ENCODE data around the gene RNU5B-1. TPM values are rescaled to one million over a fixed set of nuclear protein-coding genes. Genes with fewer than 3 reads are reported as not detected.
A peak's percentile ranks its signal among the peaks of the same experiment; 100 is the strongest.

Gene RNU5B-1
- polyA plus RNA-seq, 3 donors = not detected

DNA sequence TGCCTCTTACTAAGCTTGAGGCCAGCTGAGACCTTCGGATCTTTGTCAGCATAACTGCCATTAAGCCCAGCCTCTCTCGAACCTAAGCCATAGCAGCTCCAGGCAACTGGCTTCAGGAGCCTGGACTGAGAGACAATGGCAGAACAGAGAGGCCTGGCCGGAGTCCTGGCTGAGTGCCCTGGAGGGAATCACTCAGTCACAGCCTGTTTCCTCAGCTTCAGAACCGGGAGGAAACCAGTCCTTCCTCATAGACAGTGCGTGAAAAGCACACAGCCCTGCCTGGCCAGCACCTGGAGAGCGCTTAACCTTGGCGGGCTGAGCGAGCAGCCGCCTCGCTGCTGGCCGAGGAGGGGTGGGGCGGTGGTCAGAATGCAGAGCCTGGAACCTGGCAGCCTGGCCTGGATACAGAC lies 21.6 kb downstream of the RNU5B-1 start:
- H3K27ac Mint-ChIP-seq = no peak overlapping the region
- peaks cover 0 to 3% of the 10 kb centered on the region in 2 donors for H3K27me3 ChIP-seq (ENCODE audit: control insufficient read depth in 2 of 2, insufficient read depth in 2 of 2, low read length in 2 of 2)

DNA sequence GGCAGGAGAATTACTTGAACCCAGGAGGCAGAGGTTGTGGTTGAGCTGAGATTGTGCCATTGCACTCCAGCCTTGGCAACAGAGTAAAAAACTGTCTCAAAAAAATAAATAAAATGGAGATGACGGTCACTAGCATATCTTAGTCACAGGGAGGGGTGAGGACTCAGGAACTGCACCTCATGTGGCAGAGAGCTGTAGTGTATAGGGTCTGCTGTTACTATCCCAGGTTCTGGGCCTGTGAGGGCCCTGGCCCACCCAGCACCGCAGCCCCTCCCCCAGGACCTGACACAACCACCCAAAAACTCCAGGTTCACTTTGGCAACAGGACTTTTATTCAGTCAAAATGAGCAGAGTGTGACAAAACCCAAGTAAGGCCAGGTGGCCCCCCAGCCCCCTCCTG lies 22.3 kb downstream of the RNU5B-1 start:
- Histone ChIP-seq H3K36me3 (replicated peaks in 1 of 2; ENCODE audit: control insufficient read depth in 1 of 2, insufficient read depth in 2 of 2, low read length in 2 of 2) (no peaks in the 10 kb centered on the region), H3K4me3 (replicated peaks in 1 of 3; ENCODE audit: low read depth in 2 of 3, low read length in 3 of 3) (no peak overlapping the region), H3K9ac (ENCODE audit: insufficient read depth, low read length, poor library complexity, severe bottlenecking) (no peak overlapping the region), H3K27me3 (ENCODE audit: control insufficient read depth in 2 of 2, insufficient read depth in 2 of 2, low read length in 2 of 2) (peaks cover 0 to 3% of the 10 kb centered on the region in 2 donors), H3K4me1 (ENCODE audit: control insufficient read depth in 1 of 2, insufficient read depth in 2 of 2, low read length in 2 of 2) (no peaks in the 10 kb centered on the region), H3K4me2 (replicated peaks; ENCODE audit: extremely low read depth, low read length, poor library complexity, severe bottlenecking) (no peak overlapping the region), H4K20me1 (ENCODE audit: insufficient read depth, low read length) (no peaks in the 10 kb centered on the region), H2AFZ (ENCODE audit: insufficient read depth, low read depth, low read length, poor library complexity, severe bottlenecking) (peak overlapping the region; percentile 27), H3K79me2 (ENCODE audit: insufficient read depth, low read length) (no peaks in the 10 kb centered on the region), H3K27ac (ENCODE audit: low read depth in 1 of 2, low read length in 2 of 2) (no peak overlapping the region), H3K9me3 (replicated peaks in 1 of 2; ENCODE audit: control insufficient read depth in 1 of 2, insufficient read depth in 1 of 2, low read length in 2 of 2) (no peaks in the 10 kb centered on the region)
- Mint-ChIP-seq H3K4me3 (no peak overlapping the region), H3K4me1 (peaks cover 10% of the 10 kb centered on the region), H3K9me3 (no peaks in the 10 kb centered on the region), H3K27ac (no peak overlapping the region), H3K27me3 (ENCODE audit: low read depth in 3 of 3) (peaks cover 13 to 40% (median 25%) of the 10 kb centered on the region in 3 donors), H3K36me3 (no peaks in the 10 kb centered on the region)
- TF ChIP-seq, protein P1, sequence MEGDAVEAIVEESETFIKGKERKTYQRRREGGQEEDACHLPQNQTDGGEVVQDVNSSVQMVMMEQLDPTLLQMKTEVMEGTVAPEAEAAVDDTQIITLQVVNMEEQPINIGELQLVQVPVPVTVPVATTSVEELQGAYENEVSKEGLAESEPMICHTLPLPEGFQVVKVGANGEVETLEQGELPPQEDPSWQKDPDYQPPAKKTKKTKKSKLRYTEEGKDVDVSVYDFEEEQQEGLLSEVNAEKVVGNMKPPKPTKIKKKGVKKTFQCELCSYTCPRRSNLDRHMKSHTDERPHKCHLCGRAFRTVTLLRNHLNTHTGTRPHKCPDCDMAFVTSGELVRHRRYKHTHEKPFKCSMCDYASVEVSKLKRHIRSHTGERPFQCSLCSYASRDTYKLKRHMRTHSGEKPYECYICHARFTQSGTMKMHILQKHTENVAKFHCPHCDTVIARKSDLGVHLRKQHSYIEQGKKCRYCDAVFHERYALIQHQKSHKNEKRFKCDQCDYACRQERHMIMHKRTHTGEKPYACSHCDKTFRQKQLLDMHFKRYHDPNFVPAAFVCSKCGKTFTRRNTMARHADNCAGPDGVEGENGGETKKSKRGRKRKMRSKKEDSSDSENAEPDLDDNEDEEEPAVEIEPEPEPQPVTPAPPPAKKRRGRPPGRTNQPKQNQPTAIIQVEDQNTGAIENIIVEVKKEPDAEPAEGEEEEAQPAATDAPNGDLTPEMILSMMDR (IDR thresholded peaks at IDR 0.05) = no peak
- WGBS (ENCODE audit: insufficient coverage) = 80% methylated on average over 1 of the region's 2 CpGs
- DNase-seq = no peak
- intact Hi-C loops (cut with micrococcal nuclease) = no loop called here

More for the DNA sequence above, 21.6 kb downstream of the RNU5B-1 start:
- H3K4me1 Mint-ChIP-seq = peaks cover 10% of the 10 kb centered on the region
- H3K9ac ChIP-seq (ENCODE audit: insufficient read depth, low read length, poor library complexity, severe bottlenecking) = no peak overlapping the region
- DNase-seq = no peak
- H3K4me3 ChIP-seq (replicated peaks in 1 of 3; ENCODE audit: low read depth in 2 of 3, low read length in 3 of 3) = no peak overlapping the region
- no peaks in the 10 kb centered on the region for H3K36me3 ChIP-seq (replicated peaks in 1 of 2; ENCODE audit: control insufficient read depth in 1 of 2, insufficient read depth in 2 of 2, low read length in 2 of 2)
- no peaks in the 10 kb centered on the region for H3K9me3 Mint-ChIP-seq
- H3K36me3 Mint-ChIP-seq = no peaks in the 10 kb centered on the region
- peaks cover 14 to 42% (median 28%) of the 10 kb centered on the region in 3 donors for H3K27me3 Mint-ChIP-seq (ENCODE audit: low read depth in 3 of 3)
- intact Hi-C loops (cut with micrococcal nuclease) = no loop called here
- WGBS (ENCODE audit: insufficient coverage) = 9% methylated on average over 10 of the region's 12 CpGs
- TF ChIP-seq, protein P1 (IDR thresholded peaks at IDR 0.05) = no peak
- H3K4me3 Mint-ChIP-seq = no peak overlapping the region
- H3K4me2 ChIP-seq (replicated peaks; ENCODE audit: extremely low read depth, low read length, poor library complexity, severe bottlenecking) = no peak overlapping the region
- no peaks in the 10 kb centered on the region for H3K79me2 ChIP-seq (ENCODE audit: insufficient read depth, low read length)
- H2AFZ ChIP-seq (ENCODE audit: insufficient read depth, low read depth, low read length, poor library complexity, severe bottlenecking) = peak overlapping the region; percentile 27
- H3K27ac ChIP-seq (ENCODE audit: low read depth in 1 of 2, low read length in 2 of 2) = no peak overlapping the region
- no peaks in the 10 kb centered on the region for H4K20me1 ChIP-seq (ENCODE audit: insufficient read depth, low read length)
- H3K4me1 ChIP-seq (ENCODE audit: control insufficient read depth in 1 of 2, insufficient read depth in 2 of 2, low read length in 2 of 2) = no peaks in the 10 kb centered on the region
- no peaks in the 10 kb centered on the region for H3K9me3 ChIP-seq (replicated peaks in 1 of 2; ENCODE audit: control insufficient read depth in 1 of 2, insufficient read depth in 1 of 2, low read length in 2 of 2)

Data from CD14-positive monocyte (primary cell).